GM19468 (cell line): ENCODE results near the gene PCDH11X.
"Not testable (repeated sequence)": the region's sequence is repeated elsewhere in the genome, so short reads cannot be mapped to it uniquely, and the experiment has no call there.

Experiments used
- ATAC-seq: cut with Tn5 transposase; IDR thresholded peaks from one replicate; pipeline ENCODE4 v1.9.1; 2021; ENCODE audit warnings: mild to moderate bottlenecking, moderate library complexity, moderate number of reproducible peaks; ENCODE audit not compliant: unreplicated experiment; ENCODE audit errors: extremely low read depth

Gene PCDH11X, protein sequence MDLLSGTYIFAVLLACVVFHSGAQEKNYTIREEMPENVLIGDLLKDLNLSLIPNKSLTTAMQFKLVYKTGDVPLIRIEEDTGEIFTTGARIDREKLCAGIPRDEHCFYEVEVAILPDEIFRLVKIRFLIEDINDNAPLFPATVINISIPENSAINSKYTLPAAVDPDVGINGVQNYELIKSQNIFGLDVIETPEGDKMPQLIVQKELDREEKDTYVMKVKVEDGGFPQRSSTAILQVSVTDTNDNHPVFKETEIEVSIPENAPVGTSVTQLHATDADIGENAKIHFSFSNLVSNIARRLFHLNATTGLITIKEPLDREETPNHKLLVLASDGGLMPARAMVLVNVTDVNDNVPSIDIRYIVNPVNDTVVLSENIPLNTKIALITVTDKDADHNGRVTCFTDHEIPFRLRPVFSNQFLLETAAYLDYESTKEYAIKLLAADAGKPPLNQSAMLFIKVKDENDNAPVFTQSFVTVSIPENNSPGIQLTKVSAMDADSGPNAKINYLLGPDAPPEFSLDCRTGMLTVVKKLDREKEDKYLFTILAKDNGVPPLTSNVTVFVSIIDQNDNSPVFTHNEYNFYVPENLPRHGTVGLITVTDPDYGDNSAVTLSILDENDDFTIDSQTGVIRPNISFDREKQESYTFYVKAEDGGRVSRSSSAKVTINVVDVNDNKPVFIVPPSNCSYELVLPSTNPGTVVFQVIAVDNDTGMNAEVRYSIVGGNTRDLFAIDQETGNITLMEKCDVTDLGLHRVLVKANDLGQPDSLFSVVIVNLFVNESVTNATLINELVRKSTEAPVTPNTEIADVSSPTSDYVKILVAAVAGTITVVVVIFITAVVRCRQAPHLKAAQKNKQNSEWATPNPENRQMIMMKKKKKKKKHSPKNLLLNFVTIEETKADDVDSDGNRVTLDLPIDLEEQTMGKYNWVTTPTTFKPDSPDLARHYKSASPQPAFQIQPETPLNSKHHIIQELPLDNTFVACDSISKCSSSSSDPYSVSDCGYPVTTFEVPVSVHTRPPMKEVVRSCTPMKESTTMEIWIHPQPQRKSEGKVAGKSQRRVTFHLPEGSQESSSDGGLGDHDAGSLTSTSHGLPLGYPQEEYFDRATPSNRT (N-terminal part only)

DNA sequence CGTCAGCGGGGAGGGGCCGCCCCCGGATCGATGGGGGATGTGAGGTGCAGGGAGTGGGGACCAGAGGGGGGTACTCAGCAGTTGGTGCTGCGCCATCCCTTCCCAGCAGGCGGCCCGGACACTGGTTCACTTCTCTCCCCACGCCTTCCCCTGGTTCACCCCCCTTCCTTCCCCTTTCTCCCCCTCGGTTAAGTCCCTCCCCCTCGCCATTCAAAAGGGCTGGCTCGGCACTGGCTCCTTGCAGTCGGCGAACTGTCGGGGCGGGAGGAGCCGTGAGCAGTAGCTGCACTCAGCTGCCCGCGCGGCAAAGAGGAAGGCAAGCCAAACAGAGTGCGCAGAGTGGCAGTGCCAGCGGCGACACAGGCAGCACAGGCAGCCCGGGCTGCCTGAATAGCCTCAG lies at the start of gene PCDH11X:
TSS of gene PCDH11X (plus strand) at position 241 of the 400 bp plus-strand sequence. CDS start 56,130 bp downstream, outside the sequence.
- not testable (repeated sequence) for ATAC-seq

DNA sequence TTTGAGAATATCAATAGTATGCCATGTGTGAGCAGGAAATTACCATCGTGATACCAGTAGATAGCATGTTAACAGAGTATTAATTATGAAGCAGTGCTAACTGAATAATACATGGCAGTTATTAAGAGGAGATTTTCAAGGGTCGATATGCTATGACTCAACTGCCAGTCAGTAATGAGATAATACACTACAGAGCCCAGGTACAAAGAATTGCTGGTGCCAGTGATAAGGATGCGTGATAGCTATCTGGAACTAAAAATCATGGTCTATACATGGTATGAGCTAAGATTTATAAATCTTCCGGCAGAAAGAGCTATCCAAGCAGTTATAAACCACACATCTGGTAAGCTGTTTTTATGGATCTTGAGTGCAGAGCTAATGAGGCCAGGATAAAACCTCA lies 31.7 kb upstream of the PCDH11X start:
- not testable (repeated sequence) for ATAC-seq

DNA sequence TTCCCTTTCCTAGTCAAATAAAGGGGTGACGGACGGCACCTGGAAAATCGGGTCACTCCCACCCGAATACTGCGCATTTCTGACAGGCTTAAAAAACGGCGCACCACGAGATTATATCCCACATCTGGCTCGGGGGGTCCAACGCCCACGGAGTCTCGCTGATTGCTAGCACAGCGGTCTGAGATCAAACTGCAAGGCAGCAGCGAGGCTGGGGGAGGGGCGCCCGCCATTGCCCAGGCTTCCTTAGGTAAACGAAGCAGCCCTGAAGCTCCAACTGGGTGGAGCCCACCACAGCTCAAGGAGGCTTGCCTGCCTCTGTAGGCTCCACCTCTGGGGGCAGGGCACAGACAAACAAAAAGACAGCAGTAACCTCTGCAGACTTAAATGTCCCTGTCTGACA lies 26.2 kb upstream of the PCDH11X start:
- not testable (repeated sequence) for ATAC-seq

DNA sequence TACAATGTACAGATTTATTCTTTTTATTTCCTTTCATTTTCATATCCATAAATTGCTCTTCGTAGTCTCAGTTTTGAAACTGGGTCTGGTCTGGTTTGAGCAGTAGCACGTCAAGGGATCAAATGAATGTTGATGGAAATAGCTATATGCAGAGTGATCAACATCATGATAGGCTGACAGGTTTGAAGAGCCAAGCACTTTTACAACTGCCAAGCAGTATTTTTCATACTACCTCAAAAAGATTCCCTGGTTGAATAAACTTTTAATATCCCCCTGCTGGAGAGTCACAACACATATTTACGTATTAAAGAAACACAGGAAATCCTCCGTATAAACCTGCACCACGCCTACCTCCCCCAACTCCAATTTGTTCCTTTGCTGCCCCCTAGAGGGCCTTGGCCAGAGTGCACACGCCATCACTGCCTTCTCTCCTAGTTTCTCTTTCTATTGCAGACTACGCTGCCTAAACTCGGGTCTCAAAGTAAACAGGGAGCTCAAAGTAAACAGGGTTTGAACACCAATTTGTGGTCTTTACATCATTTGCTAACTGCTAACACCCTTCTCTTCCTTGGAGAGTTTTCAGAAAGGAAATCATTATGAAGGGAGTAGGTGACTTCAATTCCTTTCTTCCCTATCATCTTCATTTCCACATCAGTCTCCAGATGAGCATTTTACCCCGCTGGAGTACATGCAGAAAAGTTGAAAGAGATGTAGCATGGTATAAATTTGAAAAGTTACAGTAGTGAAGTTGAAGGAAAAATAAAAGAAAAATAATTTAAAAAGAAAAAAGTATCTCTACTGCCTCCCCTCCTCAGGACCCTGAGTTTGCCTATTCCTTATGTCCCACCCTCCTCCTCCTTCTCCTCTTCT lies 8.3 kb upstream of the PCDH11X start:
- ATAC-seq: peak; percentile 87

DNA sequence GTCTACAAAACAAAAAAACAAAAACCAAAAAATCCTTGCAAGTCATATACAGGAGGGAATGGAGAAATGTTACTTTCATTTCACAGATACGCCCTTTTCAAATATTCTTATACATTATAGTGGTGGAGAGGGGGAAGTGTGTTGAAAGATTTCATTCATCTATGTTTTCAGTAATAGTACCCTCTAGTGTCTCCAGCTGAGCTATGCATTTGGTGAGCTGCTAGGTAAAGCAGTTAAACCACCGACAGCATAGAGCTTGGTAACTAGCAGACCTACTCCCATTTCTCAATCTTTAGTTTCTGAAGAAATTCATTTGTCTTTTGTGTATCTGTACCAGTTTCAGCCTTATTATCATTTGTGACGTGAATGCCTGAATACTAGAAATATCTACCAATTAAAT lies 5.2 kb upstream of the PCDH11X start:
- ATAC-seq: not testable (repeated sequence)

DNA sequence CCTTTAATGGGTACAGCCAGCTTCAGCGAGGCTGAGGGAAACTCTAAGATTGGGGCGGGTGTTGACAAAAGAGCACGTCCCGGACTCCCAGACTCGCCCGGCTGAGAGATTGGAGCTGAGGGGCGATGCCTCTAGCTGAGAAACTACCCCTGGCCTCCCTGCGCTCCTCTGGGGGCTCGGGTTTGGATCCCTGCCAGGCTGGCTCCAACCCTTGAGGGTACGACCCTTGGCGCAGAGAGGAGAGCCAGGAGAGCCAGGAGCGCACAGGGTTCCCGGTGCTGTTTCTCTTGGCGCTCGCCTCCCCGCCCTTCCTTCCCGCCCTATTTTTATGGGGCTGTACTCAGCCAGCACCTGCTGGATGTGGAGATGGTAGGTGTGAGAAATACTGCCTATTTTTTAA lies 833 bp downstream of the PCDH11X start:
- not testable (repeated sequence) for ATAC-seq

DNA sequence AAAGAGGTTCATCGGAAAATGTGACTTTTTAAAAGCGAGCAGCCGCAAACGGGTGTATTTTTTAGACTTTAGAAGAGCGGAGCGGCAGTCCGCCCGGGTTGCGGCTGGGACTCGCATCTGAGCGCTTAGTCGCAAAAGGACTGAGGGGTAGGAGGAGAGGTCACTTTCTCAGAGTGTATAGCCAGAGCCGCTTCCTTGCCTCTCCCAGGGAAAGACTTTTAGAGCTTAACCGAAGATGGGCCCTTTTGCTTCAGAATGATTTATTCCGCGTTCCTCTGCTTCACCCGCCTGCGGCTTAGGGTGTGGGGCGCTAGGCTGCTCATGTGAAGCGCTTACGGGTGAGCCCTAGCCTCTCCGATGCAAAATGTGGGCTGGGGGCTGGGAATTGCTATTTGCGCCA lies 1.5 kb downstream of the PCDH11X start:
- ATAC-seq: not testable (repeated sequence)

DNA sequence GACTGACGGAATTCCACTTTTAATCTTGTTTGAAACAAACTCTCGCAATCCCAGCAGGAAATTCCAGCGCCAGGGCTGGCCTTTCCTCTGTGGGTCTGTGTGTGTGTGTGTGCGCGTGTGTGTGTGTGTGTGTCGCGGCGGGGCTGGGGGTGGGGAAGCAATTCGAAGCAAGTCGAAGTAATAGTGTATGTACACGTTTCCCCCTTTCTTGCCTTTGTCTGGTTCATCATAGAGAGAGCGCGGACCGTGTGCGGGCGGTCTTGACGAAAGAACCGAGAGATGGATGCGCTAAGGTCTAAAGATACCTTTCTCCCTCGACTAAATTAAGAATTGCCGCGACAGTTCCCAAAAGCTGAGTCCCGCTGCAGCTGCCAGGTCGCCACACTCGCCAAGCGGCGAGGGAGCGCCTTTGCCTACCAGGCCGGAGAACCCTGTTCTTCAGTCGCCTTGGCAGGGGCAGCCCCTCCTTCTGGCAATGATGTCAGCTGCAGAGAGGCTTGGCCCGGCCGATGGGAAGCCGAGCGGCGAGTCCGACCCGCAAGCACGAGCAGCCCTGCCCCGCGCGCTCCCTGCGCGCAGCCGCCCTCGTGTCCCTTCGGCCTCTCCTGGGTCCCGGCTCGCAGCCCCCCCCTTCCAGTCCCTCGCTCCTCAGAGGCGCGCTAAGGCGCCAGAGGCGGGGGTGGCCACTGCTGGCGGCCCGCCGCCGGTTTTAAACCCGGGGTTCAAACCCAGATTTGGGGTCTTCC lies 2.6 kb downstream of the PCDH11X start:
- ATAC-seq: not testable (repeated sequence)

DNA sequence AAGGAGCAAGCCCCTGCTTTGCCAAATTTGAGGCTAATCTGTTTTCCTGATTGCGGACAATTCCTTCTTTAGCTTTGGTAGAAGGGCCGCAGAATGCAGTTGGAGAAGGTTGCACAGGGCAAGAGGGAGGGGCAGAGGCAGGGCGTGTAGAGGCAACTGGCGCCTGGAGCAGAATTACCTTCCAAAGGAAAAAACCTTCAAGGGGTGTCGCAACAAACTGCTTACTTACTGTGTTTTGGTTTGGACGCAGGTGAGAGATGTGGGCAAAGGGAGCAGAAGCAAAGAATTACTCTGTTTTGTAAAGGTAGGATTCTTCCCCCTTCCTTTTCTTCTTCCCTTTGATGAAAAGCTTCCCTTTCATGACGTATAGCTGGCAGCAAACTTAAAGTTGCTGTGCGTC lies 3.6 kb downstream of the PCDH11X start:
- not testable (repeated sequence) for ATAC-seq

DNA sequence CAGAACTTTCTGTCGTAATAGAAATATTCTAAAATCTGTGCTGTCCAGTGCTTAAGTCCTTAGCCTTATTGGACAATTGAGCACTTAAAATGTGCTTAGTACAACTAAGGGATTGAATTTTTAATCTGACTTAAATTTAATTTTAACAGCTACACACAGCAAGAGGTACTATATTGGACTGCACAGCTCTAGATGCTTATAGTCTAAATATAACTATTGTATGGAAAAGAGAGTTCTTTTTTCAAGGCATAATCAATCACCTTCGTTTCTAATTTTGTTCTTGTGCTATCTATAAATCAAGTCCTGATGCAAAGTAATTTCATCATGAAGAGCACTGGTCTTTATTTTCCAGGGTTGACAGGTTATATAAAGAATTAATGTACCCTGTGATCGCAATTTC lies 38.4 kb downstream of the PCDH11X start:
- ATAC-seq: not testable (repeated sequence)

DNA sequence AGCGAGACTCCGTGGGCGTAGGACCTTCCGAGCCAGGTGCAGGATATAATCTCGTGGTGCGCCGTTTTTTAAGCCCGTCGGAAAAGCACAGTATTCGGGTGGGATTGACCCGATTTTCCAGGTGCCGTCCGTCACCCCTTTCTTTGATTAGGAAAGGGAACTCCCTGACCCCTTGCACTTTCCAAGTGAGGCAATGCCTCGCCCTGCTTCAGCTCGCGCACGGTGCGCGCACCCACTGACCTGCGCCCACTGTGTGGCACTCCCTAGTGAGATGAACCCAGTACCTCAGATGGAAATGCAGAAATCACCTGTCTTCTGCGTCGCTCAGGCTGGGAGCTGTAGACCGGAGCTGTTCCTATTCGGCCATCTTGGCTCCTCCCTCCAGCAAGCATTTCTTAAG lies 46.1 kb downstream of the PCDH11X start:
- not testable (repeated sequence) for ATAC-seq
